GM19043 (cell line): Measurements from ENCODE around the gene CFAP77.
"Not testable (repeated sequence)": the region's sequence is repeated elsewhere in the genome, so short reads cannot be mapped to it uniquely, and the experiment has no call there.

Experiments used
- ATAC-seq: cut with Tn5 transposase; IDR thresholded peaks from one replicate; pipeline ENCODE4 v1.9.1; 2021; ENCODE audit warnings: low read depth; ENCODE audit not compliant: unreplicated experiment

The CFAP77 gene

GRCh38 chr9:132543251-132543650 lies 133.2 kb downstream of the CFAP77 start:
- no peak for ATAC-seq

- ATAC-seq, result no peak
Observed at GRCh38 chr9:132543960-132544359, 133.9 kb downstream of the CFAP77 start.

DNA sequence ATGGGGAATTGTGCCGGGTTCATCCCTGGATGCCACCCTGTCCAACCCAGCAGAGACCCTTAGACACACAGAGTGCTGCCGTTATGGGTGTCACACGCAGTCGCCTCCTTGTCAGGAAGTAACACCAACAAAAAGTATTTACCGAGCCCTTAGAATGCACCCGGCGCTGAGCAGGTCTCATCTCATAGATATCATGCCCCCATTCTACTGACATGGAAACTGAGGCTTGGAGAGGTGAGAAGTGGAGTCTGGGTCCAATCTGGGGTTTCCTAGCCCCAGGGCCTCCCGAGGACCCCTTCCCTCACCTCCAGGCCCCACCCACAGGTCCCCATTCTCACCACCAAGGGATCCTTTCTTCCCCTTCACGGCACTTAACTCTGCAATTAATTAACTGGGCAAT lies 135.6 kb downstream of the CFAP77 start:
- ATAC-seq, result no peak

DNA sequence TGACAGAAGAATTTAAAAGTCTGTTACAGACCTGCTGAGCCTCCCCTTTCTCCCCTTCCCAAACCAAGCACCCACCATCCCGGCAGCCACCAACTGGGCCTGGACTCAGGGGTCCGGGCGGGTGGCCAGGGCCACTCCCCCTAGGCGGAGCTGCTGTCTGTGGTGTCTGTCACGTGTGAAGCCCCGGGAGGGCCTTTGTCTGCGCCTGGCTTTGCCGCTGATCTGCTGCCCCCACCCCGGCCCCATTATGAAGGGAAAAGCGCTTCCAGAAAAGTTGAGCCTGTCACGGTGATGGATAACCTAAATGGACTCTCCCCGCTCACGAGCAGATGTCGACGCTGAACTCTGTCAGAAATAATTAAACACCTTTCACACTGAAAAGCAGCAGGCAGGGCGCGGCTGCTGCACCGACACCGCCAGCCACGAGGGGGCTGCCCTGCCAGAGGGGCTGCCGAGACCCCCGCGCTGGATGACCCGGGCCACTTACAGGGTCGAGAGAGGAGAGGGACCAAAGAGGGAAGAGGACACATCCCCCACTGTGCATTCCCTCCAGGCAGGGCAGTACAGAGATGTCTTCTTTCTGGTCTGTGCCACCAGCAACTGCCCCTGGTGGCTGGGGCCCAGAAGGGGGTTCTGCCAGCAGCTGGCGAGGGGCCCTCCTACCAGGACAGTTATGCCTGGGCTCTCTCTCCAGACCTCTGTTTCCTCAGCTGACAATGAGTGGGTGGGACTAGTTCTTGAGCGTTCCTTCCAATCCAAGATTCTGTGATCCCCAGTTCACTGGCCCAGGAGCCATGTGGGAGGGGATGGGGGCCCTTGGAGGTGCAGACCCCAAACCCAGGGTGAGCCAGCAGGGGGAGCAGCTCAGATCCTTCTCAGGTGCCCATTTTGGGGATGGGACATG lies 136.4 kb downstream of the CFAP77 start:
- no peak for ATAC-seq

DNA sequence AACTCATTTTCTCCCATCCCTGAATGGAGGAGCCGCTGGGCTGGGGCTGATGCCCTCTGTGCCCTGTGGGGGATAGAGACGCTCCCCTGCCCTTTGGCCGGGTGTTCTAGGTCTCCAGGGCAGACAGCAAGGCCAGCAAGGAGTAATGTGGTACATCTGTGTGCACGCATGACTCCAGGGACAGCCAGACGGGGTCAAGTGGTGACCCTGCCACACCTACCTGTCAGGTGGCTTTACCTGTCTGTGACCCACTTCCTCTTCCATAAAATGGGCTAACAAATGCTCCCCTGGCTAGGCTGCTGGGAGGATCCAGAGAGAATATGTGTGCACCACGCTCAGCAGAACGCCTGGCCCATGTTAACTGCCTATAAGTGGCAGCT lies 137.0 kb downstream of the CFAP77 start:
- ATAC-seq, result no peak

GRCh38 chr9:132547436-132547835 lies 137.4 kb downstream of the CFAP77 start:
- ATAC-seq, result no peak

DNA sequence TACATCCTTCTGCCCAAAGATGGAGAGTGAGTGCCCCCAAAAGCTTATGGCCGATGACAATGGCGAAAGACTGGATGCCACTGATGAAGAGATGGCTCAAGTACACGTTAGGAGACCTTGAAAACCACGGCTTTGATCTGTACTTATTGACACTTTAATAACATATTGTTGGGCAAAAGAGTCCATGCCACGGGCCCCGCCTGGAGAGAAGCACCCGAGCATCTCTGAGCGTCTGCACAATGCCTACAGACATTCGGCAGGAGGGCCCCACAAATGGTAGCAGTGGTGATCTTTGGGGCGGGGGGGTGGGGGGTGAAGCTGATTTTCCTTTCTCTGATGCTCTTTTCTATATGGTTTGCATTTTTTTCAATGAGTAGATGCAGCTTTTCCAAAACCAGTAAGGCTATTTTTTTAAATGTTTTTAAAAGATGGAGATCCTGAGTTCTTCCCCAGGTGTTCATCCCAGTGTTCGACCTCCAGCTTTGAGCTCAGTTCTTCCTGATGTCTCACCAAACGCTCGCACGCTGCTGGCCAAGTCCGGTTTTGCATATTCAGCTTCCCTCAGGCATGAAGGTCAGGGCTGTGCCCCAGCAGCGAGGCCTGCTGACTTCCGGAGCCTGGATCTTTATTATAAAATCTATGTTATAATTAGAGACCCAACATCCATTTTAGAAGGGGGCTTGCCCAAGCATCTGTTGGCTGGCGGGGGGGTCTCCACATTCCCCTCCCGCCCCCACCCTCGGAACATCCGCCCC lies 138.1 kb downstream of the CFAP77 start:
- ATAC-seq, result no peak

- ATAC-seq, result no peak
Observed at GRCh38 chr9:132548751-132549640, 139.0 kb downstream of the CFAP77 start.

GRCh38 chr9:132551556-132551955 lies 141.5 kb downstream of the CFAP77 start:
- ATAC-seq, result no peak

DNA sequence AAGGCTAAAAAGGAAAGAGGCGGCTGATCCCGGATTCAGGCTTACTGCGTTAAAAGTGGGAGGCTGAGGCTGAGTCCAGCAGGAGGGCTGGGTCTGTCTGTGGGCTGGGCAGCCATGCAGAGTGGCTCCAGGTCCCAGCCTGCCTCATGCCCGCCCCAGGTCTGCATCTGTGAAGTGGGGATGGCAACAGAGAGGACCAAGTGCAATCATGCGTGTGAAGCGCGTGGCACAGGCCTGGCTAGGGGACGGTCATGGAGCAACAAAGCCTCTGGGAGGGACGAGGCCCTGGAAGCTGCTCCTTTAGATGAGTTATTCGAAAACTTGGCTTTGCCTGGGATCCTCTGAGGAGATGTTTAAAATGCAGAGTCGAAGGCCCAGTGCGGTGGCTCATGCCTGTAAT lies 142.0 kb downstream of the CFAP77 start:
- no peak for ATAC-seq

DNA sequence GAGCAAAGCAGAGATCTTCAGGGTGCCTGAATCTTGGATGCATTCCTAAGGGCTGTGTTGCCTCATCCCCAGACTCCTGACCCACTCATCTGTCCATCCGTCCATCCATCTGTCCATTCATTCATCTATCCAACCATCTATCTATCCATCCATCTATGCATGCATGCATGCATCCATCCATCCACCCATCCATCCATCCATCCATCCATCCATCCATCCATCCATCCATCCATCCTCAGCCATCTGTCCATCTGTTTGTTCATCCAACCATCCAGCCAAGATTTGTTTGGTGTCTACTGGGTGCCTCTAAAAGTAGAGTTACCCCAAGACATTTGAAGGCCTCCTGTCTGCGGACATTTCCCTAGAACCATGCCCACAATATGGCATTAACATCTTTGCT lies 144.7 kb downstream of the CFAP77 start:
- no peak for ATAC-seq

GRCh38 chr9:132555528-132555927 lies 145.5 kb downstream of the CFAP77 start:
- no peak for ATAC-seq

- no peak for ATAC-seq
Observed at GRCh38 chr9:132556235-132556634, 146.2 kb downstream of the CFAP77 start.

DNA sequence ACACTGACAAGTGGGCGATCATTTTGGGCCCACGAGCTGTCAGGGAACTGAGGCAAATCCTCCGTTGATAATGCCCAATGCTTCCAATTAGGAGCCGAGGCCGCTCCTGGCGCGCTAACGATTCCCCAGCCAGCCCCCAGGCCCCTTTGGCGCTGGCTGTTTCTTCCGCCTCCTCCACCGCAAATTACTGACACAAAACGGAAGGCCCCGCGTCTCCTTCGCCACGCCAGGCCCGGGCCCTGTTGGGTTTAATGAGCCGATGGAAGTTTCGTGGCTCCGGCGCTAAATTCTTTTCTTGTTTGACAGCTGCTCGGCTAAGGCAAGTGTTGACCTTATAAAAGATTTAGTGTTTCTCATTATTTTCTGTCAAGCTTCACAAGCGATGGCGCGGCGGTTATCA lies 146.7 kb downstream of the CFAP77 start:
- ATAC-seq, result no peak

DNA sequence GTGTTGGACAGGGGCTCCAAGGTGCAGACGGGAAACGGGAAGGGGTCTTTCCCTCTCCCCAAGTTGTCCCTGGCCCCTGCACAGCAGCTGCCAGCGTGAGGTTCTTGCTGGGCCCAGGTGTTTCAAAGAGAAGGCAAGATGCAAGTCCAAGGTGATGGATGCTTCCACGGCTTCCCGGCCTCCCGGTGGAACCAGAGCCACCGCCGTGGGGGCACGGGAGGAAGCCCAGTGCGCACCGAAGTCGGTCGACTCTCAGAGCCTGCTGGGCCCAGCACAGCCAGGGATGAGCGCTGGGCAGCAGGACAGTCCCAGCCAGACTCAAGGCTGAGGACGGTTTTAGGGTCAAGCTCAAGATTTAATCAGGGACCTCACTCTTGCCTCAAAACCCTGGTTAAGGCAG lies 147.1 kb downstream of the CFAP77 start:
- no peak for ATAC-seq

GRCh38 chr9:132559711-132560110 lies 149.7 kb downstream of the CFAP77 start:
- ATAC-seq, result no peak

DNA sequence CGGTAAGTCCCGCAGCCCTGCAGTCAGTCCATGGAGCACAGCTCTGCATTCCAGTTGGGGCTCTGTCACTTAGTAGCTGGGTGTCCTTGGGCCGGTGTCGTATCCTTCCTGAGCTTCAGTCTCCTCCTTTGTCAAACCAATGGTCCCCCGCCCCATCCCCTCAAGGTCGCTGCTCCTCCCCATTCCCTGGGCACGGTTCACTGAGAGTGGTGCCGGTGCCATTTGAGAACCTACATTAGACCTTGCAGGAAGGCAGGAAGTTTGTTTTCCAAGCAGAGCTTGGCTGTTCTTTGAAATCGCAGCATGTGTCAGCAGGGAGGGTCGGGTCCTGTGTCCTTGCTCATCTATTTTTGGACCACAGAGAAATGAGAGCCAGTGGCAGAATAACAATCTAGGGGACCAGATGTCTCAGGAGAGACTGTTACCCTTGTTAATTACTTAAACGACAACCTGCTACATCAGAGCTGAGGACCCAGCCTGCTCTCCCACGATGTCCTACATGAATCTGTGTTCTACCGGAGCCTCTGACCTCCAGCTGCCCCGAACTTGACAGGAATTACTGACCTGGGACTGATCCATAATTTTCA lies 150.7 kb downstream of the CFAP77 start:
- ATAC-seq, result no peak

- no peak for ATAC-seq
Observed at GRCh38 chr9:132562306-132562573, 152.2 kb downstream of the CFAP77 start.

DNA sequence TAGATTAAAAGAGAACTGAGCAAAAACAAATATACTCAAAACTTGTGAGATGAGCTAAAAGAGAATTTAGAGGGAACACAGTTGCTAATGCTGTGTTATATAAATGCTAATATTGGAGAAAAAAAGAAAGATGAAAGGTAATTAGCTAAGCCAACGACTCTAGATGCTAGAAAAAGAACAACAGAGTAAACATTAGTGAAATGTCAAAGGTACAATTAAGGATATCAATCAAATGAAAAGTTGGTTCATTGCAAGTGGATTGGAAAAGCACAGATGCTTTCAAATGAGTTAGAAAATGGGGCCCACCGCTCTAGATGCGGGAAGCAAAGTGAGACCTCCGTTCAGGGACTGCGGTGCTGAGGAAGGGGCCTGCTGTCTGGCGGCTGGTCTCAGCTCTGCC lies 154.5 kb downstream of the CFAP77 start:
- ATAC-seq, result no peak

DNA sequence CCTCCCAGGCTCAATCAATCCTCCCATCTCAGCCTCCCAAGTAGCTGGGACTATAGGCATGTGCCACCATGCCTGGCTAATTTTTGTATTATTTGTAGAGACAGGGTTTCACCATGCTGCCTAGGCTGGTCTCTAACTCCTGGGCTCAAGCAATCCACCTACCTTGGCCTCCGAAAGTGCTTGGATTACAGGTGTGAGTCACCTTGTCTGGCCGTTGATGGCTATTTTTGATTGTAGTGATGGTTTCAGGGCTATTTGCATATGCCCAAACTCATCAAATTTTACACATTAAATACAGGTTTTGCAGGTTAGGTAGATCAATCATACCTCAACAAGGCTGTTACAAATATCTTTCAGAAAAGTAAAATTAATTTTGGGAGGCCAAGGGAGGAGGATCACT lies 158.8 kb downstream of the CFAP77 start:
- not testable (repeated sequence) for ATAC-seq
